Left lung (tissue), 10 donors: ENCODE measurements around the gene STUB1. TPM values are rescaled to one million over a fixed set of nuclear protein-coding genes. Genes with fewer than 3 reads are reported as not detected.

Source experiments
- ATAC-seq: fragments of 200-7000 bp; cut with Tn5 transposase; one replicate; pipeline ENCODE4 v1.9.1; 2020; ENCODE audit warnings: moderate library complexity
- DNase-seq, 4 donors: peaks; one replicate each; pipeline ENCODE4 v3.0.0-alpha.2; 2013 to 2020
- H3K27ac ChIP-seq, 2 donors: fragments of 200-600 bp; sonication (generic) in 1 of 2; one replicate each; pipeline versions ENCODE4 v1.5.0 to v1.8.0; 2020 to 2021
- H3K27me3 ChIP-seq, 2 donors: fragments of 200-600 bp; sonication (generic) in 1 of 2; one replicate each; pipeline versions ENCODE4 v1.5.0 to v1.8.0; 2020 to 2021
- H3K36me3 ChIP-seq, 2 donors: fragments of 200-600 bp; sonication (generic) in 1 of 2; one replicate each; pipeline versions ENCODE4 v1.5.0 to v1.8.0; 2020 to 2021
- H3K4me1 ChIP-seq, 2 donors: fragments of 200-600 bp; one replicate each; pipeline ENCODE4 v1.8.0; 2021
- H3K4me3 ChIP-seq, 2 donors: fragments of 200-600 bp; sonication (generic) in 1 of 2; one replicate each; pipeline versions ENCODE4 v1.5.0 to v1.8.0; 2020 to 2021; ENCODE audit warnings: mild to moderate bottlenecking in 1 of 2
- H3K9me3 ChIP-seq, 2 donors: fragments of 200-600 bp; sonication (generic) in 1 of 2; one replicate each; pipeline versions ENCODE4 v1.5.0 to v1.8.0; 2020 to 2021
- CTCF ChIP-seq, 2 donors: fragments of 200-600 bp; sonication (generic) in 1 of 2; IDR thresholded peaks; one replicate each; pipeline versions ENCODE4 v1.5.0 to v1.8.0; 2021; ENCODE audit warnings: antibody characterized with exemption in 2 of 2
- intact Hi-C, 2 donors: fragments of 100-400 bp; cut with DNase I; formaldehyde crosslinking; loops; one replicate each; pipeline versions ENCODE4 v1.11.2 to v1.14.2; 2022
- polyA plus RNA-seq, 6 donors: library from polyadenylated mRNA; unstranded; fragments of 120-200 nt; gene quantifications; one replicate each; pipeline ENCODE4 v1.2.1, GENCODE V29; 2013; ENCODE audit not compliant: insufficient read length in 6 of 6
- total RNA-seq, 2 donors: library from RNA; stranded (reverse); fragmentation: NEBNext Ultra II Directional; extraction: Animal tissue kit (Norgen Biotek cat#: 25700); gene quantifications; one replicate each; pipeline ENCODE4 v1.2.1, GENCODE V29; 2021
- donor health status: DM: no; HTN: yes; CAD: no.
- donor health status: DM: no; HTN: no; CAD: no.

The STUB1 gene
- total and polyA plus RNA-seq, 8 donors = 92.9 to 143 (median 108) TPM

GRCh38 chr16:672371-672770 is 7.8 kb upstream of the STUB1 start:
- DNase-seq (no peak), ATAC-seq (no peak)
- Histone ChIP-seq H3K27me3 (peaks cover 0 to 31% of the 10 kb centered on the region in 2 donors), H3K9me3 (no peaks in the 10 kb centered on the region), H3K27ac (no peak overlapping the region), H3K36me3 (peaks cover 0 to 56% of the 10 kb centered on the region in 2 donors), H3K4me1 (peaks cover 11 to 40% of the 10 kb centered on the region in 2 donors), H3K4me3 (no peak overlapping the region)
- intact Hi-C loops = no loop called here
- no peak for TF ChIP-seq CTCF (IDR thresholded peaks at IDR 0.05)

- Histone ChIP-seq H3K27ac (no peak overlapping the region), H3K4me3 (no peak overlapping the region), H3K9me3 (no peaks in the 10 kb centered on the region), H3K4me1 (peaks cover 11 to 40% of the 10 kb centered on the region in 2 donors), H3K36me3 (peaks cover 0 to 56% of the 10 kb centered on the region in 2 donors), H3K27me3 (peaks cover 0 to 33% of the 10 kb centered on the region in 2 donors)
- intact Hi-C loops = no loop called here
- DNase-seq (no peak), ATAC-seq (no peak)
- no peak for TF ChIP-seq CTCF (IDR thresholded peaks at IDR 0.05)
Measured at GRCh38 chr16:672851-673250, 7.4 kb upstream of the STUB1 start.

GRCh38 chr16:673399-673991 is 6.7 kb upstream of the STUB1 start:
- H3K9me3 ChIP-seq = no peaks in the 10 kb centered on the region
- H3K36me3 ChIP-seq = peaks cover 0 to 56% of the 10 kb centered on the region in 2 donors
- peaks cover 0 to 33% of the 10 kb centered on the region in 2 donors for H3K27me3 ChIP-seq
- peaks cover 11 to 40% of the 10 kb centered on the region in 2 donors for H3K4me1 ChIP-seq
- intact Hi-C loops = no loop called here
- ATAC-seq (no peak), DNase-seq (no peak)
- no peak for TF ChIP-seq CTCF (IDR thresholded peaks at IDR 0.05)
- no peak overlapping the region for H3K4me3 ChIP-seq
- no peak overlapping the region for H3K27ac ChIP-seq

- H3K36me3 ChIP-seq = peaks cover 0 to 54% of the 10 kb centered on the region in 2 donors
- H3K27me3 ChIP-seq = peaks cover 0 to 33% of the 10 kb centered on the region in 2 donors
- intact Hi-C loops = no loop called here
- H3K9me3 ChIP-seq = no peaks in the 10 kb centered on the region
- ATAC-seq (no peak), DNase-seq (no peak)
- H3K4me1 ChIP-seq = peaks cover 9 to 34% of the 10 kb centered on the region in 2 donors
- H3K27ac ChIP-seq = no peak overlapping the region
- no peak overlapping the region for H3K4me3 ChIP-seq
- TF ChIP-seq CTCF (IDR thresholded peaks at IDR 0.05) = no peak
Measured at GRCh38 chr16:674214-674881, 5.9 kb upstream of the STUB1 start.
